CD4-positive, alpha-beta T cell treated with Interleukin-4 for 4 hours (primary cell): ENCODE results near the gene TRIO.

ENCODE experiments used
- DNase-seq: peaks from one replicate; pipeline ENCODE4 v3.0.0-alpha.2; 2020

TRIO gene

DNA sequence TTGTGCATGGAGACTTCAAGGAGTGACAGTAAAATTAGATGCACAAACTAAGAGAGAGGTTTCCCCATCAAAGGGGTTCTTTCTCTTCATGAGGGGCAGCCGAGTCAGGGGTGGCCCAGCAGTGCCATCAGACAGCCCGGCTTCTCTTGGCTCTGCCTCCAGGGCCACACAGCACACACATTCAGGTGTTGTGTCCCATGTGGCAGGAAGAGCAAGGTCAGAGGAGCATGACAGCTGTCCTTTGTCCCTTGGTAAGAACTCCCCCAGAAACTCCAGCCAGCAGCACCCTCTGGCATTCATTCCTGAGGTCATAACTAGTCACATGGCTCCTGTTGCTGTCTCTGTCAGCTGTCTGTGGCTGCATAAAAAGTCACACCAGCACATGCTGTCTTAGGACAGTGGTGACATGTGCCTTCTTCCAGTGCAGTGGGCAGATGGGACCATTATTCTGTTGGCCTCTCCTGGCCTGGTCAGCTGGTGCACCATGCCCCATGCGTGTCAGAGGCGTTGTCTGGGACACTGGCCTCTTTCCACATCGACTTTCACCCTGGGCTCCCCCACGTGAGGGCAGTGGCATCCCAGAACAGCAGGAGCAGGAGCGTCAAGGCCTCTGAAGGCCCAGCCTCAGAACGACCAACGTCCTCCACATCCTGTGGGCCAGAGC is 360.0 kb downstream of the TRIO start:
- no peak for DNase-seq

DNA sequence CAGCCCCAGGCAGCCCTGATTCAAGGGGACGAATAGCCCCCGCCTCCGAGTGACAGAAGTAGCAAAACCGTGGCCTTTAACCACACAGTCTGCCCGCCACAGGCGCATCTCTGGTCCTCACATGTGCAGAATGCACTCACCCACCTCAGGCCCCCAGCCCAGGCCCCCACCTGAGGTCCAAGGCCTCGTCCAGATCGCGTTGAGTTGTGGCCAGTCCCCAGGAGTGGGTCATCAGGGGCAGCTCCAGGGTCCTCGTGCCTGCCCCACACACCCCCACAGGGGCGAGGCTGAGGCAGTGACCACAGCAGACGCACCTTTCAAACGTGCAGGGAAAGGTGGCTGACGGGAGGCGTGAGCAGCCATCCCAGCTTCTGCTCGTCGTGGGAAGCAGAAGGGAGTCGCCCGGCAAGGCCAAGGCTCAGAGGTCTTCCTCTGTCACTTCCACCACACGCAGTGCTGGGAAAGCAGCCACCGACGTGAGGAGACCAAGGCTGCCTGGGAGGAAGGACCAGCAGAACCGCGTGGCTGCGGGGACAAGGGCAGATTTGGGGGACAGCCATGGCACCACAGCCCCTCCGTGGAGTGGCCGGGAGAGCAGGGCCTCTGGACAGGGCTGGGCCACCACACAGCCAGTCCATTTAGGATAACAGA is 360.7 kb downstream of the TRIO start:
- no peak for DNase-seq

DNA sequence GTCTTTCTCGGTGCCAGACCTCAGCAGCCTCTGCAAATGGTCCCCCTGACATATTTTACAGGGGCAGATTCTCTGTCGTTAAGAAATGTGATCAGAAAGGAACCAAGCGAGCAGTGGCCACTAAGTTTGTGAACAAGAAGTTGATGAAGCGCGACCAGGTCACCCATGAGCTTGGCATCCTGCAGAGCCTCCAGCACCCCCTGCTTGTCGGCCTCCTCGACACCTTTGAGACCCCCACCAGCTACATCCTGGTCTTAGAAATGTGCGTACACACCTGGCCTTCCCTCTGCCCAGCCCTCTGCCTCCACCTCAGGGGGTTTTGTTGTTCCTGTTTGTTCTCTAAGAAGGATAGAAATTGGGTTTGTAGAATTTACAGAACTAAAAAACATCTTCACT is 361.2 kb downstream of the TRIO start:
- no peak for DNase-seq

DNA sequence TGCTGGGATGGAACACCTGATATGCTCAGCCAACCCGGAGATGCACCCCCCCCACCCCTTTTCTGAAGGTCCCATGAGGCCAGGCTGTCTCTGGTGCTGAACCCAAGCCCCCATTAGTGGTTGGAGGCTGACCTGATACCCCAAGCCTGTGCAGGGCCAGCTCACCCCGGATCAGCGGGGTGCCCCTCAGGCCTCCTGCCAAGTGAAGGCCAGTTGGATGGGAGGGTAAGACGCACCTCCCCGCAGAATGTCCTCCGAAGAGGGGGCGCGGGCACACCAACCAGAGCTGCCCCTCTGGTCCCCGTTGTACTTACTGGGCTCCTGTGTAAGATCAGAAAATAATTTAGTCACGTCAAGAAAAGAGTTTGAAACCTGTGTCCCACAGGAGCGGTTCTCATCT is 361.7 kb downstream of the TRIO start:
- no peak for DNase-seq

DNA sequence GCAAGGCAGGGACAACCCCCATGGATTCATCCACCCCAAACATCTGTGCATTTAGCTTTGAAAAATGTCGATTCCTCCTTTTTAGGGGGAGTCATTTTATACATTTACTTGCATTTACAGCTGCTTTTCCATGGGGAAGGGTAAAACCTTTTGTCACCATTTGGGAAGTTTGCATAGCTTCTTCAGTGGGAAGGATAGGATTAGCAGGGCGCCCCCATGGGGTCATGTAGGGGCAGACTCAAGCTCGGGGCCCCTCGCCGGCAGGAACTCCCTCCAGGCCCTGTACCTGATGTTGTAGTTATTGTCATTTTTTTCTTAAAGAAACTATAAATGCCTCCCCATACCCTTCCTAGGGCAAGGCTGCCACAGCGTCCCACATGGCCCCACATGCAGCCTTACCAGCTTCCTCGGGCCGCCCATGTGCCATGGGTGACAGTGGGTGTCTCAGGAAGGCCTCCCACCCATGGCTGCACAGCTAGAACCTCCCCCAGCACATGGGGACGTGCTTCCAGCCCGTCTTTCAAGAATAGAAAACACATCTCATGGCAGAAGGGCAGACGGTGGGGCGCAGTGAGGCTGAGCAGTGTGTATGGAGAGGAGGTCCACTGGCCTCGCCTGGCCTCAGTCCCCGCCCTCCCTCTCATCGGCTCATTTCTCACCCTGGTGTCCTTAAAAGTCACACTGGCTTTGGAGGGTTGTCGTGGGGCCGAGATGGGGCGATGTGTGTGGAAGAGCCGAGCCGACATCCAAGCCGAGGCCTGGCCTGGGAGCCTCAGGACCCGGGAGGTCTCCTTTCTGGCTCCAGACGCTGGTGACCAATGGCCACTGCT is 362.4 kb downstream of the TRIO start:
- no peak for DNase-seq

DNA sequence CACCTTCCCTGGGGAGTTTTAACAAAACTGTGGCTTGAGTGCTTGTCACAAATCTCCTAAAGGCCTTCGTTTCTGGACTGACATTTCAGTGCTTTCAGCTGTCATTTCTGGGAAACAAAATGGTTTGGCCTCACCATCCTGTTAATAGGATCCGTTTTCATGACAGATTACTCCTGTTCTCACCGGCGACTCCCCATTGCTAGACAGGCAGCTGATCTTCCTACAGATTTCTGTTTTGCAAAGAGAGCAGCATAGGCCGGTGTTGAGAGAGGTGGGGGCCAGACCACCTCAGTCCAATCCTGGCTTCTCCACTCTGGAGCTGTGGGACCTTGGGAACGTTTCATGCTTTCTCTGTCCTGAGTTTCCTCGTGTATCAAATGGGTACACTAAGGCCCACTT is 363.0 kb downstream of the TRIO start:
- DNase-seq: no peak

DNA sequence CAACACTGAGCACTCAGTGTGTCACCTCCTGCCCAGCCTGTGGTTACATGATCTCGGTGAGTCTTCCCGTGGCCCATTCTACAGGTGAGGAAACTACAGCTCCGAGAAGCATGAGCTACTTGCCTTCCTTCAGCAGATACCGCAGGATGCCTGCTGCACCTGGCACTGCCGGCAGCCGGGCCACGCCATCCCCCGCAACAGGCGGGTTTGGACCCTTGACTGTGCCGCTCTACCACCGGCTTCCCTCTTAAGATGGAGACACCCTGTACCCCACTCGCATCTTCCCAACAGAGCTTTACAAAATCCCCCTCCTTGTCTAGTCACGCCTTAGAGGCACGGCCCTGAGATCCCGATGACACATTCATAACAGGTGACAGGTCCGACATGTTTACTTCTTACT is 363.5 kb downstream of the TRIO start:
- DNase-seq: no peak

DNA sequence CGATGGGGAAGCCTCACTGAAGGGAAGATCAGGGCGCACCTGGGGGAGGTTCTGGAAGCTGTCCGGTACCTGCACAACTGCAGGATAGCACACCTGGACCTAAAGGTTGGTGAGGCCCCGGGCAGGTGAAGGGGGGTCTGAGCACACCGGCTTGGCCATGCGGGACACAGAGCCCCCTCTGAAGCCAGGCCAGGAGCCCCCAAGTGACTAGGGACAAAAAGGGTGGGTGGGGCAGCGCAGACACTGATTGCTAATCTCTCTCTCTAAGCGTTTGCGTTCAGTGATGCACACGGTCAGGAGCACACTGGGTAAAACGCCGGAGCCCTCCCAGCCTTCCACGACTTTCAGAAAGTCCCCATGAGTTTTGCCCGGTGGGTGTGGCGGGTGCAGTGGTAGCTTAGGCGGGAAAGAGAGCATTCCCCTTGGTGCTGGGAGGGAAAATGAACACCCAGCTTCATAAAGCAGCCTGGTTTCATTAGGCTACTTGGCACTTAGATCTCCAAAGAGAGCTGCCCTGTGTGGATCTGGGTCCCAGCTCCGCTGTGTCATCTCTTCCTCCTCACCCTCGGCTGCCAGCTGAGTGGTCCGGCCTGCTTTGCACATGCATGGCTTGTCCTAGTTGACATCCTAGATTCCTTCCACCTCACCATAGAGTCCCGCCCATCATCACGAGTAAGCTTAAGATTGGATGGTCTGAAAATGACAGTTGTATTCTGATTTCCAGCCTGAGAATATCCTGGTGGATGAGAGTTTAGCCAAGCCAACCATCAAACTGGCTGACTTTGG is 364.2 kb downstream of the TRIO start:
- no peak for DNase-seq

DNA sequence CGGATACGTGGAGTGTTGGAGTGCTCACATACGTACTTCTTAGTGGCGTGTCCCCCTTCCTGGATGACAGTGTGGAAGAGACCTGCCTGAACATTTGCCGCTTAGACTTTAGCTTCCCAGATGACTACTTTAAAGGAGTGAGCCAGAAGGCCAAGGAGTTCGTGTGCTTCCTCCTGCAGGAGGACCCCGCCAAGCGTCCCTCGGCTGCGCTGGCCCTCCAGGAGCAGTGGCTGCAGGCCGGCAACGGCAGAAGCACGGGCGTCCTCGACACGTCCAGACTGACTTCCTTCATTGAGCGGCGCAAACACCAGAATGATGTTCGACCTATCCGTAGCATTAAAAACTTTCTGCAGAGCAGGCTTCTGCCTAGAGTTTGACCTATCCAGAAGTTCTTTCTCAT is 364.9 kb downstream of the TRIO start:
- no peak for DNase-seq

DNA sequence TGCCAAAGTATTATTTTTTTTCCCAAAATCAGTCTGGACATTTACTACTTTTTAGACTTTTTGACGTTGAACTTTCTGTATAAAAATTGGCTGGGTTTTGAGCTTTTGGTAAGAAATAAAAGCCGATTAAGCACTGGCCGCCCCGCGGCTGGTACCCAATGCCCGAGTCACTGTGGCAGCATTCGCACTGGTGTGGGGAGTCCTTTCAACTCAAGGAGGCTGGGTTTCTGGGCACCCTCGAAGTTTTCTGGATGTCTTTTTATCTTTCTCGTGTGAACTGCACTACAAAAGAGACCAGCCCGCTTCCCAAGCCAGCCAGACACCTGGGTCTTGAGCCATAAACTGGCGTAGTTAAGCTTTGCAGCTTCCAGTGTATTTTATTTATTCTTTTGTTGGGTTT is 366.4 kb downstream of the TRIO start:
- no peak for DNase-seq

DNA sequence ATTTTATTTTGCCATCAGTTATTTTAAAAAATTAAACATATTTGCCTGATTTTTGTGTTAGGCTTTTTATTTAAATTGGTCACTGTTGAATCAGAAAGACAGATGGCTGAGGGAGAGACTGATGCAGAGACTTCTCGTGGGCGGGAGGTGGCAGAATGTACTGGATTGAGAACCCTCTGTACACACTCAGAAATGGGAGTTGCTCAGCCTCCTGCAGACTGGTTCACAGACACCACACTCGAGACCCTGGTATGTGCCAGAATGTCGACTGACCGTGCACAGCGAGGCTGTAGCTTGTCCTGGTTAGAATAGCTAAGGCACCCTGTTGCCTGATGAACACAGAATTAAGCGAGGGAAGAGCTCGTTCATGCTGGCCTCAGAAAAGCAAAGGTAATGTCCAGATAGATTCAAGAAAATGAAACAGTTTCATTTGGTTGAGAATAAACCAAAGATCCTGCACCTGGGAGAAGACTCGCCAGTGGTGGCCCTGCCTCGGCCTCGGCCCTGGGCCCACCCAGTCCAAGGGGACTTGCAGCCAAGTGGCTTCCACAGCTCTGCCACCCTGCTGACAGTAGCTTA is 367.1 kb downstream of the TRIO start:
- DNase-seq: no peak

DNA sequence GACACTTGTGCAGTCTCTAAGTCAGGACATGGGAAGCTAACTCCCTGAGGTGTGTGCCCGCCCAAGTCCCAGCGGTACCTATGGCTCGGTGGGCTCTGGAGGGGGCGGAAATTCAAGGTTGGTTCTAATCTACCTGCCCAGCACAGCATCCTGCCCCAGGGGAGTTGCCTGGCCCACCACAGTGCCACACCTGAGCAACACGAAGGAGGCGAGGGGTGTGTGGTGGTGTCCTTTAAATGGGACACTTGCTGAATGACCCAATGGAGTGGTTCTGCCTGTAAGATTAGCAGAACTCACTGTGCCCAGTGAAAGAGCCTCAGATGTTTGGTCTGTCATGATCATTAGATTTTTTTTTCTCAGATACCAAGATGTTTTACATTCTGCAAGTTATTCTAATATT is 367.7 kb downstream of the TRIO start:
- DNase-seq: no peak

DNA sequence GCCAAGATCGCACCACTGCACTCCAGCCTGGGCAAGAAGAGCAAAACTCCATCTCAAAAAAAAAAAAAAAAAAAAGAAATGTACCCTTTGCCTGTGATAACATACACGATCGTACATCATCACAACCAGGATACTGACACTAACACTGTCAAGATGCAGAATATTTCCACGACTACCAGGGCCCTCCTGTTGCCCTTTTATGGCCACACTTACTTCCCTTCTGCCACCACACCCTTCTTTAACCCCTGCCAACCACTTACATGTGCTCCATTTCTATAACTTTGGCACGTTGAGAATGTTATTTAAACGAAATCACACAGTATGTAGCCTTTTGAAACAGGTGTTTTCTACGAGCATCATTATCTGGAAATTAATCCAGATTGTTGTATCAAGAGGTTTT is 369.4 kb downstream of the TRIO start:
- no peak for DNase-seq

DNA sequence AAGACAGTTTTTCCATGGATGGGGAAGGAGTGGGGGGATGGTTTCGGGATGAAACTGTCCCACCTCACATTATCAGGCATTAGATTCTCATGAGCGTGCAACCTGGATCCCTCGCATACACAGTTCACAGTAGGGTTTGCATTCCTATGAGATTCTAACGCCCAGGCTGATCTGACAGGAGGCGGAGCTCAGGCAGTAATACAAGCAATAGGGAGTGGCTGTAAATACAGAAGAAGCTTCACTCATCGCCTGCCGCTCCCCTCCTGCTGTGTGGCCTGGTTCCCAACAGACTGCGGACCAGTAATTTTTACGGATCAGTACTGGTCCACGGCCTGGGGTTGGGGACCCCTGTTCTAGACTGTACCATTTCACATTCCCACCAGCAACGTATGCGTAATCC is 370.1 kb downstream of the TRIO start:
- DNase-seq: no peak

DNA sequence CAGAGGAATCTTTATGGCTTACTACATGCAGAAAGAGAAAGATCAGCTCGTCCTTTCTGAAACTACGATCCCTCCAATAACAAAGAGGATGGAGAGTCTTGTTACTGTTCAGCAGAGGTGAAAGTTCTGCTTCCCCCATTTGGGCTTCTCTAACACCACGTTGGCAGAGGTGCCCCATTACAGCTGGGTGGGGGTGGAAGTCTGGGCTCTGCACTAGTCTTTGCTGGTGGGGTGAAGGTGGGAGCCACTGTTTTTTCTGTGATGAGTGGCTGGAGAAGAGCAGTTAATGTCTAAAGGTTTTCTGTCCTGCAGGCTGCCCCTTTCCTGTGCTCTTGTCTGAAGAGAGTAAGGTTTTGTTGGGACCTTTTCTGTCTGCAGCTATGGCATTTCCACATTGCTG is 373.8 kb downstream of the TRIO start:
- no peak for DNase-seq

DNA sequence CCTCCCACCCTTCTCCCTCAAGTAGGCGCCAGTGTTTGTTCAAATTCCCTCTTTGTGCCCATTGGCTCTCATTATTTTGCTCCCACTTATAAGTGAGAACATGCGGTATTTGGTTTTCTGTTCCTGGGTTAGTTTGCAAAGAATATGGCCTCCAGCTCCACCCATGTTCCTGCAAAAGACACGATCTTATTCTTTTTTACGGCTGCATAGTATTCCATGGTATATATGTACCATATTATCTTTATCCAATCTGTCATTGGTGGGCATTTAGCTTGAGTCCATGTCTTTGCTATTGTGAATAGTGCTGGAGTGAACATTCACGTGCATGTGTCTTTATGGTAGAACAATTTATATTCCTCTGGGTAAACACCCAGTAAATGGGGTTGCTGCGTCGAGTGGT is 375.5 kb downstream of the TRIO start:
- no peak for DNase-seq

DNA sequence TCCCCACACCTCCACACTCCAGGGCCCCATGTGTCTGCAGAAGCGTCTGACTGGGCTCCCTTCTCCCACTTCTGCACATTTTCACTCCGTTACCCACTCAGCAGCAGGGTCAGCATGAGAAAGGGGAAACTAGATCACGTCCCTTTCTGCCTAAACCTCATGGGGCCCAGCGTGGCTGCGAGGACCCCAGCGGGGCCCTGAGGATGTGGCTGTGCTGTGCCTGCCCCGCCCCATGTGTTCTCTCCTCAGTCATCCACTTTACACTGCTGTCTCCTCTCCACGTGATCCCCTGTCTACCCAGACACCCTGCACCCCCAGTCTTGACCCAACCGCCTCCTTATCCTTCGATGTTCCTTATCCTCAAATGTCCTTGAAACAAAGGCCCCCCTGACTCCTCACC is 378.6 kb downstream of the TRIO start:
- DNase-seq: no peak

DNA sequence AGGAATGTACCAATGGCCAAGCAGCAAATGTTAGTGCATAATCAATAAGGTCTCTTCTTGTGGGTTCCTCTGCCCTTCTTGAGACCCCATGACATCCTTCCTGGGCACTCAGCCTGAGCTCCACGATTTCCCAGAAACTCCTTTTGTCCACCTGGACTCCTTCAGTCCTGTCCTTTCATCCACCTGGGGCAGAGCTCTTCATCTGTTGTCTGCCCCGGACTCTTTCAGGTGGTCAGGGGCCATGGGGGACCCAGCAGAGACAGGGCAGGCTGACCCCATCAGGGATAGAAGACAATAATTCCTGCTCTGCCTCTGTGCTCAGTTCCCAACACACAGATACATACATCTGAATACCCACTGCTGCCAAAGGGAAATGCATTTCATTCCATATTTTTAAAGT is 379.6 kb downstream of the TRIO start:
- DNase-seq: no peak

DNA sequence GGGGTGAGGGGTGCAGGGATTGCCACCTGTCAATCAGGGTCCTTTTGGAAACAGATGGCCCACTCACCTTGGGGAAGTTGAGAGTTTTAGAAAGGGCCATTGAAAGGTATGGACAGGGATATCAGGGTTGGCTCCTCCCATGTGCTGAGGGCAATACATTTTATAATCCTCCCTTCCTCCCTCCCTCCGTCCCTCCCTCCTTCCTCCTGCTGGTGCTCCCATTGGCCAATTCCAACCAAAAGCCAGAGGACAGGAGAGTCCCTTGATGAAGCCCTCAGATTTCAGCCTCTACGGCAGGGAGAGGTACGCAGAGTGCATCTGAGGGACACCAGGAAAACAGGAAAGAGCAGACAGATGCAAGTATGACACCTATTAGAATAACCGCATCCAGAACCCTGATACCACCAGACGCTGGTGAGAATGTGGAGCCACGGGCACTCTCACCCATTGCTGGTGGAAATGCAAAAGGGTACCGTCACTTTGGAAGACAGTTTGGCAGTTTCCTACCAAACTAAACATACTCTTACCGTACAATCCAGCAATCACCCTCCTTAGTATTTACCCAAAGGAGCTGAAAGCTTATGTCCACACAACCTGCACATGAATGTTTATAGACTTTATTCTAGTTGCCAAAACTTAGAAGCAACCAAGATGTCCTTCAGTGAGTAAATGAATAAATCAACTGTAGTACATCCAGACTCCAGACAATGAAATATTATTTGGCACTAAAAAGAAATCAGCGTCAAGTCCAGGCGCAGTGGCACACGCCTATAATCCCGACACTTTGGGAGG is 380.3 kb downstream of the TRIO start:
- no peak for DNase-seq

DNA sequence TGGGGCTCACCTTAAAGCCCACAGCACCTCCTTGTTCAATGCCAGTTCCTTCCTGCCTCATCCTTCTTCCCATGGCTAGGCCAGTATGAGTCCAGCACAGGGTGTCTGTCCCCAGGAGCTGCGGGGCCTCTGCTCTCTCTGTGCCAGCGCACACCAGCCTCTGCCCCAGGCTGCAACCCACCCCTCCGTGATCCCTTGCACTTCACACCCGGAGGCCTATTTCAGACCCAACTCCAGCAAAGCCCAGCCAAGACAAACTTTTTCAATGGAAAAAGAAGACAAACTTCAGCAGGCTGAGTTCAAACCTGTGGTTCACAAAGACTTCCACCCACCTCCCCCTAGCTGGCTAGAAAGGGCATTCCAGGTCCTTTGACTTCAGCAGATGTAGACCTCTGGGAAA is 382.3 kb downstream of the TRIO start:
- DNase-seq: no peak

DNA sequence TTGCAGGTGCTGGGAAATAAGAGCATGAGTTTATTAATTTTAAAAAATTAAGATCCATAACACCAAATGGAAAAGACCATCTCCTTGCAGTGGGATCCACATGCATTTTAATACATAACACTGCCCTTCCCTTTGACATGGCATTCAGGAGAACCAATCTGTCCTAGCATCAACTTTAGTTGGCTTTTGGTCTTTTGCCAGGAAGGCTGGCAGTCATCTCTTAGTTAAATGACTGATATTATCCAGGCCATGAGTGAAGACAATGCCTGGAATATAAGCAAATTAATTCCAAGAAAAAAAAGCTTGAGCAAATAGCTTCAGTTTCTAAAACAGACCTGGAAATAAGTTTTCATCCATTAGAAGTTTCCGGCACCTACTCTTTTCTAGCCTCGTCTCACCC is 383.4 kb downstream of the TRIO start:
- no peak for DNase-seq

DNA sequence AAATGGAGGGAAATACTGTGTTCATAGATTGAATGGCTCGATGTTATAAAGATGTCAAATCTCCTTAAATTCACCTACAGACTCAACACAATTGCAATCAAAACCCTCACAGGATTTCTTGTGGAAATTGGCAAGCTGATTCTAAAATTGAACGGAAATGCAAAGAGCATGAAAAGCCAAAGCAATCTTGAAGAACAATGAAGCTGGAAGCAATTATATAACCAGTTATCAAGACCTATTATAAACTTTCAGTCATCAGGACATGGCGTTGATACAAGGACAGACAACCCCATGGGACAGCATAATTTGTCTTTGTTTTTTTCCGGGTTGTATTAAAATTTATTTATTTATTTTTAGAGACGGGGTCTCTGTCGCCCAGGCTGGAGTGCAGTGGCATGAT is 385.0 kb downstream of the TRIO start:
- no peak for DNase-seq
